ENCODE data around the gene CHD5. TPM values are rescaled to one million over a fixed set of nuclear protein-coding genes. Genes with fewer than 3 reads are reported as not detected.

The CHD5 gene
- total RNA-seq, 2 donors from 2014 or later: 0.12 to 0.39 TPM

DNA sequence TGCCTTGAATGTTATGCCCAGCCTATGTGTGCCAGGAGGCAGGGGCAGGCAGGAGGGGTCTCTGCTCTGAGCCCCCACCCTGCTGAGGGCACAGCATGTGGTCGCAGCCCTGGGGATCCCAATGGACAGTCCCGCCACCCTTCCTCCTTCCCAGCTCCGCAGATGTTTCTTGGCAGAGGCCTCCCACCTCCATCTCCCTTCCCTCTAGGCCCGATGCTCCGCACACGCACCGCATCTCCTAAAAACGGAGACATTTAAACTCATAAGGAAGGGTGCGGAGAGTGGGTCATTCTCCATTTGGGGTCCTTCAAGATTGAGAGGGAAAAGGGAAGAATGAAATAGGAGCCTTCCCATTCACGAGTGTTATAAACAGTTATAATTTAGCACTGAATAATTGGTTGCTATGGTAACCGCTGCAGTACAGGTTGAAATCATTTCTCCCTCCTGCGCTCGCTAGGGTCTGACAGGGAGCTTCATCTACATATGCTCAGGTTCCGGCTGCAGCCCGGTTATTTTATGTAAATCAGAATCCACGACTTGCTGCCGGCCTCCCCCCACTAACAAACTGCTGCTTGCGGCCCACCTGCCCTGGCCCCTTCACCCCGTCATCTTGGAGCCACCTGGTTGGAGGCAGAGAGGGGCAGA lies 16.0 kb downstream of the CHD5 start:
- intact Hi-C loops (cut with DNase I): no loop called here
- ATAC-seq: no peak
- no peak for DNase-seq

DNA sequence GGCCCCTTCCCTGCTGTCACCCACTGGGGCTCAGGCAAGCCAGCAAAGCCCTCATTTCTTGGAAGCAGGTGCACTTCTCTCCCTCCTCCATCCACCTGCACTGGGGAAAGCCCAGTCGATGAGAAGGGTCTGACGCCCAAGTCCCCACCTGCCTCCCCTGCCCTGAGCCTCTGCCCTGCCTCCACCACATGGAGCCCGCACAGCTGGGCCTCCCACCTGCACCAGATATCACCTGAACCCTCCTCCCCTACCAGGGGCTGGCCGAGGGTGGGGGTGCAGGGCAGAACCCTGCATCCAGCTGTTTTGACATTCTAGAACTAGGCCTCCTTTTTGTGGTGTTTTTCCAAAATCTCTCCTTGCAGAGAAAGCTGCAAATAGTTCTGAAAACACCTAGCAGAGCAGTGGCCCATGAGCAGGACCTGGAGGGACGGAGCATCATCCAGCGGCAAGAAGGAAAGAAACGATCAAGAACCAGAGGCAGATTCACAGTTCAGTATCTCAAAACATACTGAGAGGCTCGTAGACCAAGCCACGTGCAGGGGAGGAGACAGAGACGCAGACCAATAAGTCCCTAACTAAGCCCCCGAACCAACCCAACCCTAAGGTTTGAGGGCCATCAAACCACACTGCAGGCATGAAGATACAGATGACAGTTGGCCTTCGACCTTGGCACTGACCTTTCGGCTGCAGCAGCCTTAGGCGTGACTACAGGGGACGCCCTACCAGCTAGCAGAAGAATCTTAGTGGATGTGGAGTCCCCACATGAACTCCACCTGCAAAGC lies 16.7 kb downstream of the CHD5 start:
- ATAC-seq: no peak
- intact Hi-C loops (cut with DNase I): no loop called here
- no peak for DNase-seq

DNA sequence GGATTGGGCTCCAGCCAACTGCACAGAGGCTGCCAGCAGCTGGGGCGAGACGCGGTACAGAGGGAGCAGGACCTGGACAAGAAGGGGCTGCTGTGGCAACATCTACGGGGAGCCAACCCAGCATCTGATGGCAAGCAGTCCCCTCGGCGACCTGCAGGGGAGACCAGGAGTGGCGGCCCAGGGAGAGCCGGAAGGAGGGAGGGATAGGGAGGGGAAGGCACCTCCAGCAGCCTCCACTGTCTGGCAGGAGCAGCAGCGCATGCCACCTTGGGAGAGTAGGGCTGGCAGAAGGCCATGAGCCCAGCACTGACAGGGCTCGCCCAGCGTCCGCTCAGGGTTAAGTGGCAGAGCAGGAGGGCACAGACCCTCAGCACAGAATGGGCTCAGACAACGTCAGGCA lies 17.3 kb downstream of the CHD5 start:
- ATAC-seq: no peak
- intact Hi-C loops (cut with DNase I): no loop called here
- no peak for DNase-seq

DNA sequence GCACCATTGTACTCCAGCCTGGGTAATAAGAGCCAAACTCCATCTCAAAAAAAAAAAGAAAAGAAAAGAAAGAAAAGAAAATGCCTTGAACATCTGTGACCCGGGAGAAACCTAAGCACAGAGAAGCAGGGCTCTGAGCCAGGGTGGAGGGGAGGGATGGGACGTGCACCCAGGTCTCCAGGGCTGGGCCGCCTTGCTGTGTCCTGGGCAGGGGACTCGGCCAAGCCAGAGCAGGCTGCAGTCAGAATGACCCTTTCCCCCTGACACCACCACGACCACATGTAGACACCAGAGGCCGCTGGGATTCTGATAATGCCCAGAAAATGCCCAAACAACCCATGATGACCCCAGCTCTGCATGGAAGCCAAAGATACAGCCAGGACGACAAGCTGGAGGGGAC lies 17.8 kb downstream of the CHD5 start:
- intact Hi-C loops (cut with DNase I): no loop called here
- DNase-seq (no peak), ATAC-seq (no peak)

DNA sequence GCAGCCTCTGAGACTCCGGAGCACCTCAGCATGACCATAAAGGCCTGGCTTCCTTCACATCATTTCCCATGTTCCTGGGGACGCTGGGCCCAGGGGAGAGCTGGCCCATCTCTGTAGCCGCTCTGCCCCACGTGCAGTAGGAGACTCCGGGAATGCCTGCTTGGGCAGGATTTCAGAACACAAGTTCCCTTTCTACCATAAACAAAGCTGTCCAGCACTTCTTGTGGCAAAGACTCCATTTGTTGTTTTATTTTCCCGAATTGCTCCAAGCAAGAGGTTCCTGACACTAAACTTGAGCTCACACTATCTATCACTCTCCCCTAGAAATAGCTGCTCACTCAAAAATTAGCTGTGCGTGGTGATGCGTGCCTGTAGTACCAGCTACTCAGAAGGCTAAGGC lies 21.9 kb downstream of the CHD5 start:
- intact Hi-C loops (cut with DNase I): no loop called here
- ATAC-seq (no peak), DNase-seq (no peak)

DNA sequence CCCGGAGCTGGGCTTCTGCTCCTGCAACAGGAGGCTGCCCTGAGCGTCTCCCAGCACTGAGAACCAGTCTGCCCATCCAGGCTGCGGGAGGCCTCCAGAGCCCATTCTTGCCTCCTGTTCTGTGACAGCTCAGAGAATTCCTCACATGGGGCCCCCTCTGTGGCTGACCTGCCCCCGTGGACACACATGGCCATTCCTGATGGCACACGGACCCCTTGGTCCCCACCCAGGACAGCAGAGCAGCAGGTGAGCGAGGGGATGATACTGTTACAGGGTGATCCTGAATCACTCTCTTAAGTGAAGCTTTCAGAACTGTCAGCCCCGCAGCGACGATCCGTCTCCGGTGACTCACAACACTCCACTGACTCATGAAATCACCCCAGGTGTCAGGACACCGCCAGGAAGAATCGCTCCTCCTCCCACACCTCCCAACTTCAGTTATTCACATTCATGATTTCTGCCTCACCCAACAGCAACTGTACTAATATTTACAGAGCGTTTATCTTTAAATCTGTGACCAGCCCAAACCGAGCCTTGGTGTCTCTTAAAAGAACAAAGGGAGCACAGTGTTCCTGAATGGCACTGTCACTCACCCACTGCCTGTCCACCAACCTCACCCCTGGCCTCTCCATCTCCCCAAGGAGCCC lies 22.5 kb downstream of the CHD5 start:
- ATAC-seq (peak in 1 of 2 donors; percentile 38), DNase-seq (no peak)
- intact Hi-C loops (cut with DNase I): no loop called here

DNA sequence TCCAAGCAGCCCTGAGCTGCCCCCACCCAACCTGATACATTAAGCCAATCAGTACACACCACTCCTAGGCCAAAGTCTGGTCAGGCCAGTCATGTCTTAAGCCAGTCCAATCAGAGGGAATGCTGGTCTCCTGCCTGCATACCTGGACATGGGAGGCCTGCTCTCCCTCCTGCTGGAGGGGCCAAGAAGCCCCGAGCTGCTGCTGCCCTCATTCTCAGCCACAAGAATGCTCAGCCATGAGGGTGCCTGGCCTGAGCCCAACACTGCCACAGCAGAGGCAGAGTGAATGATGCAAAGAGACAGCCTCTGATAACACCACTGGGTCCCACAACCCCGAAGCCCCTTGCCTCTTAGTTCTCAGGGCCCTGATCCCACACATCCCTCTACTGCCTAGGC lies 23.0 kb downstream of the CHD5 start:
- ATAC-seq (no peak), DNase-seq (no peak)
- intact Hi-C loops (cut with DNase I): no loop called here

DNA sequence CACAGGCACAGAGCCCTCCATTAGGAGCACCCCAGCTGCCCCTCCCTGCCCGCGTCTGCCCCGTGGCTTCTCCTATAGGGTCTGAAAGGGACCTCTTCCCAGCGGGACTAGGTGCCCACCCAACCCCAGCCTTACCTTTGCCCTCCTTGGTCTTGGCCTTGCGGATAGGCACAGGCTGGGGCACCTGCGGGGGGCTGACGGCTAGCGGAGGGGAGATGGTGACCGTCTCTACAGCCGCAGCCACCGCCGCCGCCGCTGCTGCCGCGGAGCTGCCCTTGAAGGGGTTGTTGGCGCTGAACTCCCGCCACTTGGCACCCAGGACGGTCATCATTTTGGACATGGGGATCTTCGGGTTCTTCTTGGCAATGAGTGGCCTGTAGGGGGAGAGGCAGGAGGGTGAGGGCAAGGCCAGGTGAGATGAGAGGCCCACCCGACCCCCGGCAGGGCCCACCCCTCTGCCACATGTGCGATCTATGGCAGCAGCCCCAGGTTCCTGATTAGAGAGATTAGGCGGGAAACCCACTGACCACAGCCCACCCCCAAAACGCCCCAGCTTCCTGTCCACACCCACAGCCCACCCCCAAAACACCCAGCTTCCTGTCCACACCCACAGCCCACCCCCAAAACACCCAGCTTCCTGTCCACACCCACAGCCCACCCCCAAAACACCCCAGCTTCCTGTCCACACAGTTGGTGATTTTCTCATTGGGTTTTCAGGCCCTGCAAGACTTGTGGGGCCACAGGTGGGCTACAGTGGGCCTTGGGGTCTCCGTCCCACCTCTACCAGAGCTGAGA lies 25.4 kb downstream of the CHD5 start:
- DNase-seq (no peak), ATAC-seq (no peak)
- intact Hi-C loops (cut with DNase I): no loop called here

DNA sequence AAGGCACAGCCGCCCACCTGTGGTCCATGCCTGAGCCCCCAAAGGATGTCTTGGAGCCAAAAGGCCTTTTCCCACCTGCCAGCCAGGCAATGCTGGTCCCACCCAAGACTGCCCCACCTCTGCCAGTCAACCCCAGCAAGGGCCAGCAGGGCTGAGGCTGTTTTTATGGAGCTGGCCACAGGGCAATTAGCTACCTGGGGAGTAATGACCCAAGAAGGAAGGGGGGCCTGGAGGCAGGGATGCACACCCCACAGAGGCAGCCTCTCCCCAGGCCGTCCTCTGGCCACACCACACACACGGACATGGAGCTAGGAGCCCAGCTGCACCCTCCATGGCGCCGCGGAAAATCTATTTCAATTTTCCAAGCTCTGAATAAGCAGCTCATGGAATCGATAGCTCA lies 27.2 kb downstream of the CHD5 start:
- no peak for DNase-seq
- no peak for ATAC-seq
- intact Hi-C loops (cut with DNase I): no loop called here

DNA sequence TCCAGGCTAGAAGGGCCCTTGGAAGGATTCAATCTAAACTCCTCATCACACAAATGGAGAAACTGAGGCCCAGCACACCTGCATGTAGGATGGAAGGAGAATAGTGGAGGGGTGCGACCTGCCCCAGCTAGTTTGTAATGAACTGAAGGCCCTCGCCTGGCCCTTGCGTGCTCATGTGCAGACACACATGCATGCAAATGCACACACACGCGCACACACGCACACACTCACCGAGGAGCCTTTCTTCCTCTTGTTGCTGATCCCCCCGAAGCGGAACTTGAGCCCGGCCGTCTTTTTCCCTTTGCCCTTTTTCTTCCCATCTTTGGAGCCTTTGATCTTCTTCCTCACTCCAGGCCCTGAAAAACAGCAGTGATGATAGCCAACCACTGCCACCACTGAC lies 27.9 kb downstream of the CHD5 start:
- DNase-seq (no peak), ATAC-seq (no peak)
- intact Hi-C loops (cut with DNase I): no loop called here

DNA sequence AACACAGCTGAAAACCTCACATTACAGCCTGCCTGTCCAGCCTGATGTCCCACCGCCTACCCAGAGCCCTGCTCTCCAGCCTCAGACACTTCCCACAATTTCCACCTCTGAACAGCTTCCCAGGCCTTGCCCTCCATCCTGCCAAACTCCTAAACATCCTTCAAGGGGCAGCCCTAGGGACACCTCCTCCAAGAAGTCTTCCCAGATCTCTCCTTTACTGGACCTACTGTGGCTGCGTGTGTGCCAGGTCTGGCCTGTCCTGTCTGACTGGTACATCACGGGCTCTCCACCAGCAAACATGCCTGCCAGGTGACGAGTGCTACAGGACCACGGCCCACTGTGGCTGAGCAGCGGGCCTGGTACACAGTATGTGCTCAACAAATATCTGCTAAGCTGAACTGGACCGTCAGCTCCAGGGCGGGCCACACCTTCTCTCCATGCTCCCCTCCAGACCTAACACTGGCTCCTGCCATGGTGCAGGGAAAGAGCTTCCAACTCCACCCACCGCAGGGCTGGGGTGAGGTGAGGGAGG lies 28.8 kb downstream of the CHD5 start:
- intact Hi-C loops (cut with DNase I): no loop called here
- ATAC-seq: no peak

DNA sequence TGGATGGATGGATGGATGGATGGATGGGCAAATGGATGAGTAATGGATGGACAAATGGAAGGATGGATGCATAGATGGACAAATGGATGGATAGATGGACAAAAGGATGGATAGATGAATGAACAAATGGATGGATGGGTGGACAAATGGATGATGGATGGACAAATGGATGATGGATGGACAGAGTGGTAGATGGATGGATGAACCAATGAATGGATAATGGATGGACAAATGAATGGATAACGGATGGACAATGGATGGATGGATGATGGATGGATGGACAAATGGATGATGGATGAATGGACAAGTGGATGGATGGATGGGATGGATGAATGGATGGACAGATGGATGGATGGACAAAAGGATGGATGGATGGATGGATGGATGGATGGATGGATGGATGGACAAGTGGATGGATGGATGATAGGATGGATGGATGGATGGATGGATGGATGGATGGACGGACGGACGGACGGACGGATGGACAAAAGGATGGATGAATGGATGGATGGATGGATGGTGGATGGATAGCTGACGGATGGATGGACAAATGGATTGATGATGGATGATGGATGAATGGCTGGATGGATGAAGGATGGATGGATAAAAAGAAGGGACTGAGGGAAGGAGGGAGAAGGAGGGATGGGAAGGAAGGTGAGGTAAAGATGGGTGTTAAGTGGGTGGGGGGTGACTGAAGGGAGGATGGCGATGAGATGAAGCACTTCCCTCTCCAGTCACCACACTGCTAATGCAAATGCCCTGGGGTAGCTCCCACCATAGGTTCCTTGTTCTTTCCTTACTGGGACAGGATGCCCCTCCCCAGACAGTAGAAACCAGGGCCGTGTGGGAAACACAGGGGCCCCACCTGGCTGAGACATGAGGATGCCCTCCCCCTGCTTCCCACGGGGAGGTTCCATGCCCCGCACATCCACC lies 29.8 kb downstream of the CHD5 start:
- intact Hi-C loops (cut with DNase I): no loop called here
- DNase-seq: no peak
- ATAC-seq: no peak

More for the DNA sequence above, 28.8 kb downstream of the CHD5 start:
- DNase-seq: no peak

DNA sequence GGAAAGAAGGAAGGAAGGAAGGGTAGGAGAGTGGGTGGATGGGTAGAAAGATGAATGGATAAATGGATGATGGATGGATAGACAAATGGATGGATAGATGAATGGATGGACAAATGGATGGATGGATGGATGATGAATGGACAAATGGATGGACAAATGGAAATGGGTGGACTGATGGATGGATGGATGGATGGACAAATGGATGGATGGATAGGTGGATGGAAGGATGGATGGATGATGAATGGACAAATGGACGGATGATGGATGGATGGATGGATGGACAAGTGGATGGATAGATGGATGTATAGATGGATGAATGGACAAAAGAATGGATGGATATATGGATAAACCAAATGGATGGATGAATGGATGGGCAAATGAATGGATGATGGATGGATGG lies 30.5 kb downstream of the CHD5 start:
- ATAC-seq (no peak), DNase-seq (no peak)
- intact Hi-C loops (cut with DNase I): no loop called here

DNA sequence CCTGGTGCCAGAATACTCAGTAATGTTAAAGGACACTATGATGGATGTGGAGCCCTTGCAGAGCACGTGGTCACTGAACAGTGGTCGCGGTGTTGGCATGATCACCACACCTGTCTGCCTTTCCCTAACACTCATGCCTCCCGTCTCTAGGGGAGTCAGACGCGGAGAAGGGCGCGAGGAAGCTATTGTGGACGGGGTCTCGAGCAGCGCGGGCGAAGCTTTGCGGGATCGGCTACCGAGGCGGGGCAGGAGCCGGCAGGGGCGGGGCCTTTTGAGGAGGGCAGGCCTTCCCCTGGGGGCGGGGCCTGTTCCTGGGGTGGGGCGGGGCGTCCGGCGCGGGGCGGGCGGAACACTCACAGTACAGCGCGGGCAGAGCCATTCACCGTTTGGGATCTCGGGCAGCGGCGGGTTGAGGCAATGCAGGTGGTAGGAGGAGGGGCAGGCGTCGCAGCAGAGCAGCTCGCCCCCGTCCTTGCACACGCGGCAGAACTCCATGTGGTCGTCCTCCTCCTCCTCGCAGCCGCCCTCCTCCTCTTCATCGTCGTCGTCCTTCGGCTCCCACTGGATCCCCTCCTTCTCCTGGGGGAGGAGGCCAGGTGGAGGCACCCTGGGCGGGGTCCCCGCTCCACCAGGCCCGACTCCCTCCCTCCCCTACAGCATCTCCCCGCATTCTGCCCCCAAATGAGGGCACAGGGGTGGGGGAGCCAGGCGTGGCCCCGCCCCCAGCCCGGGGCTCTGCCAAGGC lies 31.5 kb downstream of the CHD5 start:
- ATAC-seq: peak; percentile 59 to 88
- intact Hi-C loops (cut with DNase I): no loop called here
- DNase-seq: peak; percentile 51

DNA sequence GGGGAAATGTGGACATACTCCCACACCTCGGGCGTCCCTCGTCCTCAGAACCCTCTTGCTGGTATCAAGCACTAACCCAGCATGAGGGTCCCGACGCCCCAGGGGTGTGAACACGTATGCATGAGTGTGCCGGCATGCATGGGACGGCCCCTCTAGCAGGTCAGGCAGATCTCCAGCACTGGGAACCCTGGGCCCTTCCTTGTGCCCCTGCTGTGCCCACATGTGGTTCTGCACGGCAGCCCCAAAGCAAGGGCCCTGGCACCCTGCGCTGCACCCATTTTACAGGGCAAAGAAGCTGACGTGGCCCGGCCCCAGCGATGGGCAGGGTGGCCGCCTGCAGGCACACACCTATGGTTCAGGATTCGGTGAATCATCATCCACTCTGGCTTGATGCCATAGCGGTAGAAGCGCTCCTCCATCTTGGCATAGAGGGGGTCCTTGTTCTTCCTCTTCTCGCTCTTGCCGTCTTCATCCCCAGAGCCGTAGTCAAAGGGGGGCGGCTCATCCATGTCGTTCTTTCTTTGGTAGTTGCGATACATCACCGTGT lies 34.2 kb downstream of the CHD5 start:
- no peak for ATAC-seq
- DNase-seq: no peak
- intact Hi-C loops (cut with DNase I): no loop called here

DNA sequence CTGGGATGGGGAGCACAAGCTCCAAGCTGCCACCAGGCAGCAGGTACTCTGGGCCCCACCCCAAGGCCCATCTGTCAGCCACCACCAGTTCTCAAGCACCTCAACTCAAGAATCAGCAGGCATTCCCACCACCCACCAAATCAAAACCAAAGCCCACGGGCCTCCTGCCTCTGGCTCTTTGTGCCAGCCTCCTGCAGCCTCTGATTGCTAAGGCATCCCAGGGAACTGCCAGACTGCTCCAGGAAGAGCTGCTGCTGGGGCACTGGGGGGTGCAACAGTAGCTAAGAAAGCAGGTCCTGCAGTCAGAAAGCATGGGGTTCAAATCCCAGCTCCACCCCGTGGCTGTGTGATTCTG lies 34.7 kb downstream of the CHD5 start:
- intact Hi-C loops (cut with DNase I): no loop called here
- no peak for DNase-seq
- no peak for ATAC-seq

DNA sequence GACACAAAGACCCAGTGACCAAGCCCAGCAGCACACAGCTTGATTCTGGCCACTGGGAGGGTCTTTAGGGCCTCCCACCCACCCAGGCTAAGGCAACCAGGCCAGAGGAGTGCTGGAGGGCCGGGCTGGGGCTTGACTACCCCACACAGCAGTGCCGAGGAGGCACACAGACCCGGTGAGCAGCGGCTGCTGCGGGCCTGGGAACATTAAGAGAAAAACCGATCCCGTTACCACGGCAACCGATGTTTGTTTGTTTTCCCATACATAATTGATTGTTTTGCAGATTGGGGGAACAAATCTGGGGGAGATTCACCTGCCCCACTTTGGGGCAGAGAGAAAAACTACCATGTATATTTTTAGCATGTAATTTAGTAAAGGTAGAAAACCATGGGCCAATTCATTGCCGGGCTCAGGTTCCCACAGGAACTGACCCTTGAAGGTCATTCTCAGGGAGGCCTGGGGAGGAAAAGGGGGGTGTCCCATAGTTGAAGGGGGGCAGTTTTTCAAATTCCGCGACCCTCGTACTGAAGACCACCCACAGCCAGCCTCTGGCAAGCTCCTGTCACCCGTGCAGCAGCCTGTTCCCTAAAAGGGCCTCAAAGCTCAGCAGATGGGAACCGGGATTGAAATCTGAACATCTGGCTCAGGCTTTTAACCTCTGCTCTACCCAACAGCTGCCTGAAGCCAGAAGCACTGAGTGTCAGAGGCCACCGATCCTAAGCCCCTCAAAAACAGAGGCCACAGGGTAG lies 35.3 kb downstream of the CHD5 start:
- ATAC-seq: no peak
- intact Hi-C loops (cut with DNase I): no loop called here
- DNase-seq: no peak

Measured in left cardiac atrium (tissue), 4 donors.